ENCODE measurements around the gene LRRC4C. TPM values are rescaled to one million over a fixed set of nuclear protein-coding genes. Genes with fewer than 3 reads are reported as not detected.

LRRC4C gene
- total RNA-seq, 1 experiment from 2014 or later = 0.13 TPM

DNA sequence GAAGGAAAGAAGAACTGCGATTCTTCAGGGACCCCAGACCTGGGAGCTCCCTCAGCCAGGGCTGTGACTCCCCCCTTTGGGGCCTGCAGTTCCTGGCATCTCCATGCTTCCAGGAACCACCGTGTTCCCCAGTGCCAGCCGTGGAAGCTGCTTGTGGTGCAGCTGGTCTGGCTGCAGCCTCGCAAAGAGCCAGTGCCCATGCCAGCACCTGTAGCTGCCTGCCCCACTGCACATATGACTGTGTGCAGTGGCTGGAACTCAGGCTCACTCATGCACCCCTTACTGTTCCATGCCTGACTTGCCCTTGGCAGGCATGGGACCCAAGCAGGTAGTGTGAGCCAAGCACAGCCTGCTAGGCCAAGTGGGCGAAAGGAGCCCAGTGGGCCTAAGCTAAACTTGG, 401.3 kb downstream of the LRRC4C start:
- Histone ChIP-seq H3K79me2 (ENCODE audit: insufficient read depth, low read length) (no peaks in the 10 kb centered on the region), H2AK5ac (ENCODE audit: insufficient read length, low read length) (no peak overlapping the region), H3K14ac (ENCODE audit: insufficient read depth, low read length) (no peak overlapping the region), H3K4me2 (ENCODE audit: insufficient read depth, insufficient read length, low read length) (no peak overlapping the region), H3K9me3 (ENCODE audit: control insufficient read depth, low read depth, low read length) (no peaks in the 10 kb centered on the region), H4K5ac (ENCODE audit: insufficient read length, low read depth, low read length) (no peak overlapping the region), H3K27ac (ENCODE audit: insufficient read length, low read depth, low read length) (no peak overlapping the region), H3K79me1 (ENCODE audit: insufficient read depth, low read depth, low read length, poor library complexity, severe bottlenecking) (no peaks in the 10 kb centered on the region), H2BK15ac (ENCODE audit: low read depth, low read length) (no peak overlapping the region), H3K23me2 (ENCODE audit: insufficient read length, low read depth, low read length, poor library complexity, severe bottlenecking) (no peaks in the 10 kb centered on the region), H3T11ph (ENCODE audit: low read length) (no peak overlapping the region), H4K91ac (ENCODE audit: insufficient read length, low read depth, low read length) (no peak overlapping the region), H3K18ac (ENCODE audit: insufficient read length, low read depth, low read length) (no peak overlapping the region), H2BK5ac (ENCODE audit: insufficient read length, low read length) (no peak overlapping the region), H4K20me1 (ENCODE audit: control insufficient read depth, insufficient read depth, insufficient read length) (no peaks in the 10 kb centered on the region), H3K9ac (ENCODE audit: extremely low read depth, insufficient read length, low read length) (no peak overlapping the region), H3K56ac (ENCODE audit: insufficient read length, low read depth, low read length) (no peak overlapping the region), H3K4me1 (ENCODE audit: insufficient read depth, low read length) (no peaks in the 10 kb centered on the region), H2BK120ac (ENCODE audit: low read depth, low read length, poor library complexity, severe bottlenecking) (no peak overlapping the region), H3K27me3 (ENCODE audit: insufficient read depth, low read length) (no peaks in the 10 kb centered on the region), H2BK20ac (ENCODE audit: low read depth, low read length, poor library complexity, severe bottlenecking) (no peak overlapping the region), H3K4ac (ENCODE audit: low read depth, low read length) (no peak overlapping the region), H4K8ac (replicated peaks; ENCODE audit: insufficient read length, low read depth, low read length) (no peak overlapping the region), H3K23ac (ENCODE audit: insufficient read length, low read depth, low read length) (no peak overlapping the region), H2BK12ac (ENCODE audit: insufficient read length, low read depth, low read length) (no peak overlapping the region), H2AFZ (ENCODE audit: low read length) (no peak overlapping the region)
- no peaks in the 10 kb centered on the region for H3K27me3 Mint-ChIP-seq (ENCODE audit: low read depth)
- no peaks in the 10 kb centered on the region for H3K36me3 Mint-ChIP-seq (ENCODE audit: insufficient read depth in 1 of 3, low read depth in 3 of 3)
- DNase-seq = no peak
- WGBS (ENCODE audit: extremely low coverage, insufficient read length, low lambda C conversion rate) = no CpG with 5 or more reads among the region's 5 CpGs
- no peak for TF ChIP-seq CTCF (conservative IDR thresholded peaks at IDR 0.05)
- no peak overlapping the region for H3K4me3 Mint-ChIP-seq
- no peaks in the 10 kb centered on the region; a peak in 1 of 5 replicates for H3K9me3 Mint-ChIP-seq
- peaks cover 13 to 17% of the 10 kb centered on the region in 2 experiments for H3K4me1 Mint-ChIP-seq
- no peak overlapping the region for H3K27ac Mint-ChIP-seq

All from H9 (cell line).